ENCODE measurements around the gene S1PR3.

DNA sequence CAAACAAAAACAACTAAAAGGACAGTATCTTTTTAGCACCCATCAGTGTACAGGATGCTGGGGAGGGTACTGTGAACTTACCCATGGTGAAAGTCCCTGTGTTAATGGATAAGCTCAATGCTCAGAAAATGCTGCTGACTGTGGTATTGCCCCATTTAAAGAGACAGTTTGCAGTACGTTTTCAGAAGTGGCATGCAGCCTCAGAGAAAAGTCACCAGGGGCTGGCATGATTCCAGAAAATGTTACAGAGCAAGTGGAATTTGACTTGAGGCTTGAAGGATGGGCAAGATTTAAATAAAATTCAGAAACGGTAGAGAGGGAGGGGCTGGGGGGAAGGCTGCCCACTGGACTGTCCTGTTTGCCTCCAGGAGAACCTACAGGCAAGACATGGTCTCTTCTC, 7.2 kb downstream of the S1PR3 start:
- TF ChIP-seq, protein P1, sequence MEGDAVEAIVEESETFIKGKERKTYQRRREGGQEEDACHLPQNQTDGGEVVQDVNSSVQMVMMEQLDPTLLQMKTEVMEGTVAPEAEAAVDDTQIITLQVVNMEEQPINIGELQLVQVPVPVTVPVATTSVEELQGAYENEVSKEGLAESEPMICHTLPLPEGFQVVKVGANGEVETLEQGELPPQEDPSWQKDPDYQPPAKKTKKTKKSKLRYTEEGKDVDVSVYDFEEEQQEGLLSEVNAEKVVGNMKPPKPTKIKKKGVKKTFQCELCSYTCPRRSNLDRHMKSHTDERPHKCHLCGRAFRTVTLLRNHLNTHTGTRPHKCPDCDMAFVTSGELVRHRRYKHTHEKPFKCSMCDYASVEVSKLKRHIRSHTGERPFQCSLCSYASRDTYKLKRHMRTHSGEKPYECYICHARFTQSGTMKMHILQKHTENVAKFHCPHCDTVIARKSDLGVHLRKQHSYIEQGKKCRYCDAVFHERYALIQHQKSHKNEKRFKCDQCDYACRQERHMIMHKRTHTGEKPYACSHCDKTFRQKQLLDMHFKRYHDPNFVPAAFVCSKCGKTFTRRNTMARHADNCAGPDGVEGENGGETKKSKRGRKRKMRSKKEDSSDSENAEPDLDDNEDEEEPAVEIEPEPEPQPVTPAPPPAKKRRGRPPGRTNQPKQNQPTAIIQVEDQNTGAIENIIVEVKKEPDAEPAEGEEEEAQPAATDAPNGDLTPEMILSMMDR (IDR thresholded peaks at IDR 0.05; ENCODE audit: extremely low read depth in 1 of 2, insufficient read depth in 1 of 2, low read depth in 1 of 2, low read length in 2 of 2): no peak
- TF ChIP-seq FOS (IDR thresholded peaks at IDR 0.05; ENCODE audit: borderline replicate concordance, insufficient read depth, low read length) (no peak), POLR2A (IDR thresholded peaks at IDR 0.05; ENCODE audit: low read depth, low read length) (no peak), MYC (IDR thresholded peaks at IDR 0.05; ENCODE audit: low read depth, low read length) (no peak), POLR2AphosphoS5 (IDR thresholded peaks at IDR 0.05; ENCODE audit: insufficient read depth, low read depth, low read length) (no peak), EZH2 (IDR thresholded peaks at IDR 0.05; ENCODE audit: borderline replicate concordance, low read depth, low read length, severe bottlenecking) (no peak), GATA2 (IDR thresholded peaks at IDR 0.05; ENCODE audit: insufficient read depth, insufficient read length, low read depth, low read length) (no peak)
- TF ChIP-seq, protein P2, sequence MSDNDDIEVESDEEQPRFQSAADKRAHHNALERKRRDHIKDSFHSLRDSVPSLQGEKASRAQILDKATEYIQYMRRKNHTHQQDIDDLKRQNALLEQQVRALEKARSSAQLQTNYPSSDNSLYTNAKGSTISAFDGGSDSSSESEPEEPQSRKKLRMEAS (IDR thresholded peaks at IDR 0.05; ENCODE audit: insufficient read depth, insufficient read length): no peak

All from endothelial cell of umbilical vein (primary cell).